Spinal cord (tissue), 10 donors: ENCODE data around the gene CNTN5. TPM values are rescaled to one million over a fixed set of nuclear protein-coding genes. Genes with fewer than 3 reads are reported as not detected.

Source experiments
- DNase-seq, 6 donors: peaks; one replicate each; pipeline versions ENCODE4 v3.0.0 to v3.0.0-alpha.2; 2013 to 2015; ENCODE audit warnings: low spot score in 6 of 6, low read depth in 4 of 6
- H3K27ac ChIP-seq: one replicate; pipeline ENCODE4 v1.5.1; 2013; ENCODE audit warnings: low read depth, low read length, control low read depth
- H3K27me3 ChIP-seq: one replicate; pipeline ENCODE4 v1.6.1; 2013; ENCODE audit warnings: low read length; ENCODE audit not compliant: control insufficient read depth, insufficient read depth
- H3K36me3 ChIP-seq: one replicate; pipeline ENCODE4 v1.6.1; 2013; ENCODE audit warnings: low read length; ENCODE audit not compliant: control insufficient read depth, insufficient read depth
- H3K4me1 ChIP-seq: one replicate; pipeline ENCODE4 v1.6.1; 2013; ENCODE audit warnings: low read length; ENCODE audit not compliant: control insufficient read depth, insufficient read depth
- H3K4me3 ChIP-seq: one replicate; pipeline ENCODE4 v1.5.1; 2013; ENCODE audit warnings: low read depth, low read length, control low read depth
- H3K9me3 ChIP-seq: one replicate; pipeline ENCODE4 v1.6.1; 2013; ENCODE audit warnings: low read length; ENCODE audit not compliant: control insufficient read depth, insufficient read depth
- WGBS: methylation state at CpG from one replicate; pipeline ENCODE4 v1.1.5; 2013; ENCODE audit warnings: missing lambda C conversion rate; ENCODE audit not compliant: insufficient coverage; 5-methylcytosine and 5-hydroxymethylcytosine counted together
- polyA plus RNA-seq, 2 donors: library from polyadenylated mRNA; unstranded; fragments of 120-200 nt; gene quantifications; one replicate each; pipeline ENCODE4 v1.2.1, GENCODE V29; 2013; ENCODE audit not compliant: insufficient read length in 2 of 2
- total RNA-seq, 2 donors: library from RNA; depleted of rRNA in 1 of 2; stranded (reverse); fragments of 120-200 nt in 1 of 2; fragments of >200 nt in 1 of 2; gene quantifications; one replicate each; pipeline versions ENCODE4 v1.2.3 to v1.2.4, GENCODE V29; 2013 to 2014
- donor health status: healthy.

The CNTN5 gene
- total and polyA plus RNA-seq, 4 donors, result 8.4 to 24.8 (median 12.0) TPM

DNA sequence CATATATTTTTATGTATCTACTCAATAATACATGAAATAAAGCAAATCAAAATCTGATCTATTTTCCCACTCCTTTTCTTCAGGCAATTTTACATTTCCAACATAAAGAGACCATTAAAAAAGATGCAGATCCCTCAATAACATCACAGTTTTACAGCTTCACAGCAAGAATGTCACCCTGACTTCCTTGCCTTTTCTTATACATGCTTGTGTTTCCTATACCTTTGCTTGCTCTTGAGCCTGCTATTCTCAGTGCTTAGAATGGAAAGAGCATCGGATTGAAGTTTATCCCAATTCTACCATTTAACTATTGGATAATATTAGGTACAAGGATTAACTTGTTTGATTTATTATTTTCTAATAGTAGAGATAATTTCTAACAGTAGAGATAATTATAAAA is 176.7 kb downstream of the CNTN5 start:
- Histone ChIP-seq H3K9me3 (no peaks in the 10 kb centered on the region), H3K27me3 (no peaks in the 10 kb centered on the region), H3K36me3 (no peaks in the 10 kb centered on the region), H3K27ac (no peak overlapping the region), H3K4me3 (no peak overlapping the region), H3K4me1 (no peaks in the 10 kb centered on the region)
- no CpG with 5 or more reads among the region's 1 CpG for WGBS
- no peak for DNase-seq

DNA sequence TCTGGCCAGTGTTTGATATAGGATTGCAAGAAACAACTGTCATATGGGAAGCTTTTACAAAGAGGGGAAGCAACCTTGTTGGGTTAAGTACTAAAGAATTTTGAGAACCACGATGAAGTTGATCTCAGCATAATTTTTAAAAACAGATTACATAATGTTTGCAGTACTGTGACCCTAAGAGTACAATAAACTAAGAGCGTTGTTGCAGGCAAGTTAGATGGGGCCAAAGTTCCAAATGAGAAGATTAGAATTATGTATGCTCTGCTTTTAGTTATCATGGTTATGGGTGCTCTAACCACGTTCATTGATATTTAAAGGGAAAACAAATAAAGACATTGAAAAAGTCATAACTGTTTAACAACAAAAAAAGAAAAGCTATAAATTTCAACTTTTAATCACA is 177.5 kb downstream of the CNTN5 start:
- Histone ChIP-seq H3K4me1 (no peaks in the 10 kb centered on the region), H3K9me3 (no peaks in the 10 kb centered on the region), H3K27me3 (no peaks in the 10 kb centered on the region), H3K4me3 (no peak overlapping the region), H3K36me3 (no peaks in the 10 kb centered on the region), H3K27ac (no peak overlapping the region)
- no CpG with 5 or more reads among the region's 3 CpGs for WGBS
- no peak for DNase-seq

DNA sequence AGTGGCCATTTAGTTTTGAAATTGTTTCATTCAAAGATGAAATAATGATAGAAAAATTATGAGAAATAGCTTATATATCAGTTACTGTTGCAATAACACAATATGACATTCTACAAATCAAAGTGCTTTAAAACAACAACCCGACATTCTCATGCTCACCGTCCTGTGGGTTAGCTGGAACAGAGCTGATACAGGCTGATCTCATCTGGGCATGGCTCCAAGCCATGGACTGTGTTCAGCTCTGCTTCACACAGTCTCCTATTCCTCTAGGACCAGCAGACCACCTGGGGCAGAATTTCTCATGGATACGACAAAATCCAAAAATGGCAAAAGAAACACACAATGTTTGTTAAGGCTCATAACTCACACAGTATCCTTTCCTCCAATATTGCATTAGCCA is 178.6 kb downstream of the CNTN5 start:
- Histone ChIP-seq H3K27me3 (no peaks in the 10 kb centered on the region), H3K4me1 (no peaks in the 10 kb centered on the region), H3K9me3 (no peaks in the 10 kb centered on the region), H3K4me3 (no peak overlapping the region), H3K27ac (no peak overlapping the region), H3K36me3 (no peaks in the 10 kb centered on the region)
- WGBS, result 32% methylated on average over 2 of the region's 3 CpGs
- peak in 4 of 6 donors; percentile 4 to 66 (median 35) for DNase-seq

DNA sequence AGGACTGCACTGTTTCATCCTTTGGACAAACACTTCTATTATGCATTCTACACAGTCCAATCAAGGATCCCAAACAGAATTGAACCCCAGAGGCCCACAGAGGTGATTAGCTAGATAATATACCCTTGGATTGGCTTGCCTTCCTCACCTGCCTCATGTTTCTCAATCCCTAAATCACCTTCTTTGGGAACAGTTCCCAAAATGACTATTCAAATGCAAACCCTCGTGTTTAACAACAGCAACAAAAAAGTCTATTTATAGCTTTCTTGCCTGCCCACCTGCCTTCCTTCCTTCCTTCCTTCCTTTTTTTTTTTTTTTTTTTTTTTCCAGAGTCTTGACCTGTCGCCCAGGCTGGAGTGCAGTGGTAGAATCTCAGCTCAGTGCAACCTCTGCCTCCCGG is 180.0 kb downstream of the CNTN5 start:
- no peaks in the 10 kb centered on the region for H3K36me3 ChIP-seq
- no peak for DNase-seq
- H3K27ac ChIP-seq, result no peak overlapping the region
- no peaks in the 10 kb centered on the region for H3K9me3 ChIP-seq
- H3K4me1 ChIP-seq, result no peaks in the 10 kb centered on the region
- no peak overlapping the region for H3K4me3 ChIP-seq
- 86% methylated on average over 3 of the region's 3 CpGs for WGBS
- H3K27me3 ChIP-seq, result no peaks in the 10 kb centered on the region

DNA sequence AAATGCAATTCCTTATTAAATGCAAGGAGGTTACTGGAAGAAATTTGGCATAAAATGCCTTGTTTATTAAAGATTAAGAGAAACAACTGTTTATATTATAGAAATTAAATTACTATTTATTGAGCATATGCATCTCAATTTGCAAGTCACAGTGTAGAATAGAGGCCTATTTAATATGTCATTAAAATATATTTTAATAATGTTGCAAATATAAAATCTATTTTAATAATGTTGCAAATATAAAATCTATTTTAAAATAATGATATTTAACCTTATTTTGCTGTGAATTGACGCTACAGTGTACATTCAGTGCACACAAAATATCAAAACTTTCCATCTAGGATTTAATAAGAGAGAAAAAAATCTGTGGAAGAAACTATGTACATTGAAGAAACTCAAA is 188.1 kb downstream of the CNTN5 start:
- no peaks in the 10 kb centered on the region for H3K4me1 ChIP-seq
- H3K36me3 ChIP-seq, result no peaks in the 10 kb centered on the region
- no peak overlapping the region for H3K4me3 ChIP-seq
- no peaks in the 10 kb centered on the region for H3K9me3 ChIP-seq
- H3K27me3 ChIP-seq, result no peaks in the 10 kb centered on the region
- no peak overlapping the region for H3K27ac ChIP-seq
- no CpG with 5 or more reads among the region's 1 CpG for WGBS
- no peak for DNase-seq

DNA sequence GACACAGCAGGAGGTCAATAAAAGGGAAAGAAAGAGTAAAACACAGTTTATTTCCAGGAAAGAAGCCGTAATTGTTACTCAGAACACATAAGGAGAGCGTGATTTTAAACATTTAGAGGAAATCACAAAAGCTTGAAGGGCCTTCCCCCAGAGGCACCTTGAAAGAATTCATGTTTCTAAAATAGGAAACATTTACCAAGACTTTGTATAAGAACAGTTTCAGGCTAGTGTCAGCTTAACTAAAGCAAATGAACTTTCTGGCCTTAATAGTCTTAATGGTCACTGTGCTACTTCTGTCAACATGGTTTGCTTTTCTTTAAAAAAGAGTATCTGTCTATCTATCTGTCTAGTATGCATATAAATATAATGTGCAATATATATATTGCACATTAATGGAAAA is 208.8 kb downstream of the CNTN5 start:
- Histone ChIP-seq H3K4me1 (no peaks in the 10 kb centered on the region), H3K27me3 (no peaks in the 10 kb centered on the region), H3K9me3 (no peaks in the 10 kb centered on the region), H3K27ac (no peak overlapping the region), H3K4me3 (no peak overlapping the region), H3K36me3 (no peaks in the 10 kb centered on the region)
- DNase-seq, result peak in 1 of 6 donors; percentile 48
- no CpG with 5 or more reads among the region's 2 CpGs for WGBS

DNA sequence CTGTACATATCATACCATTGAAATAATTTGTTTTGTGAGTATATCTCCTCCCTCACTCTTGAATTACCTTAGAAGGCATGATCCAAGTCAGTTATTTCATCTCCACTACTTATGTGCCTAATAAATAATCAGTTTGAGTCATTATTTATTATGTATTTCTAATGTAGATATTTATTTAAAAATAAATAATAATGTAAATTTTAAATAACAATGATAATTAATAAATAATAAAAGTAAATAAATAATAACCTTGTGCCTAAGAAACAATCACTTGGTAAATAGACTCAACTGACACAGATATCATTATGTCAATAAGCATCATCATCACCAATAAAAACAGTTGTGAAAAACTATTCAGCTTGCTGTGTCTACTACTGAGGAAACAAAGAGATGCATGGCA is 213.8 kb downstream of the CNTN5 start:
- Histone ChIP-seq H3K36me3 (no peaks in the 10 kb centered on the region), H3K27ac (no peak overlapping the region), H3K4me3 (no peak overlapping the region), H3K9me3 (no peaks in the 10 kb centered on the region), H3K27me3 (no peaks in the 10 kb centered on the region), H3K4me1 (no peaks in the 10 kb centered on the region)
- DNase-seq, result no peak

DNA sequence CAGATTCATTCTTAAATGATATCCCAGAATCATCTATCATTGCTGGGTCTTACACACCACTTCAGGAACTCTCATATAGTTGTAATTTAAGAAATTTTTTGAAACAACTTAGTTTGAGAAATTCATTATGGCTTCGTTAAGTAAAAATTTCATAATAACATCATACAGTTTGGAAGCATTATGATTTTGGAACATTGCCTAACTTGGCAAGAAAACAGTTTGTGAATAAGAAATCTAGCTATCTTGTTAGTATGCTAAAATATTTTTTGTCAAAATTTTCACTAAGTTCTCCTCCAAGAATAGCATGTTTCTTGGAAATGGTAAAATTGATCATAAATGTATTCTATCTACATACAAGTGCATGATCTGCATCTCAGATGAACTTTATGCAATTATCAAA is 217.7 kb downstream of the CNTN5 start:
- Histone ChIP-seq H3K9me3 (no peaks in the 10 kb centered on the region), H3K27me3 (no peaks in the 10 kb centered on the region), H3K27ac (no peak overlapping the region), H3K4me3 (no peak overlapping the region), H3K36me3 (no peaks in the 10 kb centered on the region), H3K4me1 (no peaks in the 10 kb centered on the region)
- whole genome bisulfite sequencing, result no CpG with 5 or more reads among the region's 1 CpG
- peak in 1 of 6 donors; percentile 88 for DNase-seq

DNA sequence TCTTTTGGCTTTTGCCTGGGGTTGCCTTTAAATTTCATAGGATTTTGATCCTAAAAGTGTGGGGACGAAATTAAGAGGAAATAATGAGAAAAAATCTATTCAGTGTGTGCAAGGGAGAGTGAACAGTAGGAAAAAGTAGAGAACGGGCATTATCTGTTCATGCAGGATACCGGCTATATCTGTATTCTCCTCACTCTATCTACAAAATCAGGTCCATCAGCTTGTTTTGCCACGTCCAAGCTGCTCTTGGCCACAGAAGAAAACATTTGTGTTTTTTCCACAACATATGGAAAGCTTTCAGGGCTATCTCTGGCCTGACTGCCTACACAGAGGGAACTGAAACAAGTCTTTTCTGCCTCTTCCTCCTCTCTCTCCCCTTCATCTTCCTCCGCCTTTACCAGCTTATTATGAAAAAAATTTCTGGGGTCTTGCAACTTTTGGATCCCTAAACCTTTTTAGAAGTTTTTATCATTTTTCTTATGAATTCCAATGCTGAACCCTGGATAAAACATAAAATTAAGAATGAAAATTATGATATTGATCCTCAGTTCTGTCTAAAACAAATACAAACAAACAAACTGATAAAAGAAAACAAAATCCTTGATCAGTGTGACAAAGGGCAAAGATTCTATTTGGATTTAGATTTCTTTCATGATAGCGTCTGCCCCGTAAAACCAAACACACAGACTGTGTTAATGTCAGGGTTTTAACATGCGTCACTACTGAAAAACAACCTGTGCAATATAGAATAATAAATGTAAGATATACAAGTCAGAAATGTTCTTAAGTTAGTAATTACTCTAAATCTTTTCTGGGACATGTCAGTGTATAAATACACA is 219.7 kb downstream of the CNTN5 start:
- Histone ChIP-seq H3K4me1 (no peaks in the 10 kb centered on the region), H3K27ac (no peak overlapping the region), H3K4me3 (no peak overlapping the region), H3K27me3 (no peaks in the 10 kb centered on the region), H3K36me3 (no peaks in the 10 kb centered on the region), H3K9me3 (no peaks in the 10 kb centered on the region)
- 80% methylated on average over 2 of the region's 8 CpGs for WGBS
- no peak for DNase-seq

DNA sequence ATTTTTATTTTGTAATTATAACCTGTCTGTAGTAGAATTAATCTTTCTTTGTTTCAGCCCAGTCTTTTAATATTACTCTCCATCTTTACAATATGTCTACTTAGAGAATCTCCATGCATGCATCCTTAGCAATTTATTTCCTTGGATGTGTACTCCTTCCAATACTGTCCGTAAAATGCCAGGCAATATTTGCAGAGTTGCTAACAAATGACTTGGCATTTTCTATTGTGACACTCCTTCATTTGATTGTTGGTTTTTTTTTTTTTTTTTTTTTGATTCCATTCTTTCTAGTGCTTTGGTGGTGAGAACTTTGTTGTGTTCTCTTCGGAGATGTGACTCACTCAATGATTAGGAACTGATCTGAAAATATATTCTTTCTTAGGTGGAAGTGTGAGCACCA is 220.3 kb downstream of the CNTN5 start:
- H3K36me3 ChIP-seq, result no peaks in the 10 kb centered on the region
- no peaks in the 10 kb centered on the region for H3K4me1 ChIP-seq
- 100% methylated on average over 1 of the region's 2 CpGs for WGBS
- no peaks in the 10 kb centered on the region for H3K9me3 ChIP-seq
- H3K27ac ChIP-seq, result no peak overlapping the region
- H3K27me3 ChIP-seq, result no peaks in the 10 kb centered on the region
- DNase-seq, result no peak
- no peak overlapping the region for H3K4me3 ChIP-seq
